Stimulated activated CD8-positive, alpha-beta memory T cell treated with anti-CD3 and anti-CD28 coated beads, Interleukin-4, amount 100 ng/mL, for 48 hours (primary cell): Measurements from ENCODE around the gene ZNF750.

Experiments
- DNase-seq: peaks from one replicate; pipeline ENCODE4 v3.0.0-alpha.2; 2020

Gene ZNF750

DNA sequence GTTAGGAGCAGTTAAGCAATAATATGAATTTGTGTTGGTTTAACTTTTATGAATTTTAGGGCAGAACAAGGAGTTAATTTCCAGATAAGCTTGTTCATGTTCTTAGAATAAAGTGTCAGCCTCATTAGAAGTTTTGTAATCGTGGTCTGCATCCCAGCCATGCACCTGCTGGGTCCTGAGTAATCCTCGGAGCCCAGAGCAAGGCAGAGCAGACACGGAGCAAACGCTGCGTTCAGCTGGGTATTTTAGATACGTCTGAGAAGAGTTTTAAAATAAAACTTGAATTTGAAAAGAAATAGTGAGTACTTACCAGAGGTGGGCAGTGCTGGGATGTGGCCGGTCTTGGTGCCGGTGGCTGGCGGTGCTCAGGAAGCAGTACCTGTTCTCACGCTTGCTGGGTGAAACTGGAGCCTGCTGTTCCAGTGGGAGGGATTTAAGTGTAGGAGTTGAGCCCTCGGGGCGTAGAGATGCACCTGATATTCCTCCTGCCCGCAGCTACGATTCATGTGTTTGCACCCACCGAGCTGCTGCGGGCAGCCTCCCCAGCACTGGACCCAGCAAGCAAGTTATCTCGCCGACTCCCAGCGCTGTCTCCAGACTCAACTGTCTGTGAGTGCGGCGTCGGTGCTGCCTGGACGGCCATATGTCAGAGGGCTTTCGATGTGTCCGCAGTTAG lies at the start of gene ZNF750:
ZNF750 (minus strand) TSS at position 406 of the 676 bp plus-strand sequence. CDS start 7,568 bp downstream, outside the sequence.
- DNase-seq, result no peak

DNA sequence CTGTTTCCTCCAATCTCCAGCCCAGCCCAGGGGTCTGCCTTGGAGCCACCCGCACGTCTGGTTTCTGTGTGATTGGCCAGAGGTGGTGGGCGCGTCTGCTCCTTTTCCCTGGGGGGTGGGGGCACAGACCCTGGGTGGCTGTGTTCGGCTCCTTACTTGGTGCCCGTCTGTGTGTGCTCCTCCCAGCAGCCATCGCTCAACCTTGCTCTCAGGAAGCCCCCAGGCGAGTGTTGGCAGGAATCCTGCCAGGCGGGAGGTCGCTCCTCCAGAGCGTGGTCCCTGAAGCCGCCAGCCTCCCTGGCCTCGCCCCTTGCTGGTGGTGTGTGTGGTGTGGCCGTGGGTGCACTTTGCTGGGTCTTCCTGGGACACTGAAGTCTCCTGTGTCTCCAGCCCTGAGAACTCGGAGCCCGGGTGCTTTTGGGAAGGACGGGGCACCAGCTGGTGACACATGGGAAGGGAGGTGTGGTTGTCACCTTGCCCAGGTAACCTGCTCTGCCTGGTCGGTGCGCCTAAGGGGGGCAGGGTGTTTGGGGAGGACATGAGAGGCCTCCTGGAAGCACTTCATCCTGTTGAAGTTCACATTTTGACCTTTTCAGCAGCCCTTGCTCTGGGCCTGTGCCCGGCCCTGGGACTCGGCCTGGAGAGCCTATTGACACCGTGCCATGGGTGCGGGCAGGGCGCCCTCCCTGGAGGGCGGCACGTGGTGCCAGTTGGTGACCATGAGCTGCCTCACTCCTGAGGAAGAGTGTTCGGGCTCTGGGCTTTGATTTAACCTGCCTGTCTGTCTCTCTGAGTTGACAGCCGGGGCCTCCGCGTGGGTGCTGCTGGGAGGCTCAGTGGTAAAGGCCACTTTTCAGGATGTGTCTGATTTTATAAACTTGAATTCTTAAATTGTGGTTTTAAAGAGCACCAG lies 49.0 kb upstream of the ZNF750 start:
- no peak for DNase-seq

DNA sequence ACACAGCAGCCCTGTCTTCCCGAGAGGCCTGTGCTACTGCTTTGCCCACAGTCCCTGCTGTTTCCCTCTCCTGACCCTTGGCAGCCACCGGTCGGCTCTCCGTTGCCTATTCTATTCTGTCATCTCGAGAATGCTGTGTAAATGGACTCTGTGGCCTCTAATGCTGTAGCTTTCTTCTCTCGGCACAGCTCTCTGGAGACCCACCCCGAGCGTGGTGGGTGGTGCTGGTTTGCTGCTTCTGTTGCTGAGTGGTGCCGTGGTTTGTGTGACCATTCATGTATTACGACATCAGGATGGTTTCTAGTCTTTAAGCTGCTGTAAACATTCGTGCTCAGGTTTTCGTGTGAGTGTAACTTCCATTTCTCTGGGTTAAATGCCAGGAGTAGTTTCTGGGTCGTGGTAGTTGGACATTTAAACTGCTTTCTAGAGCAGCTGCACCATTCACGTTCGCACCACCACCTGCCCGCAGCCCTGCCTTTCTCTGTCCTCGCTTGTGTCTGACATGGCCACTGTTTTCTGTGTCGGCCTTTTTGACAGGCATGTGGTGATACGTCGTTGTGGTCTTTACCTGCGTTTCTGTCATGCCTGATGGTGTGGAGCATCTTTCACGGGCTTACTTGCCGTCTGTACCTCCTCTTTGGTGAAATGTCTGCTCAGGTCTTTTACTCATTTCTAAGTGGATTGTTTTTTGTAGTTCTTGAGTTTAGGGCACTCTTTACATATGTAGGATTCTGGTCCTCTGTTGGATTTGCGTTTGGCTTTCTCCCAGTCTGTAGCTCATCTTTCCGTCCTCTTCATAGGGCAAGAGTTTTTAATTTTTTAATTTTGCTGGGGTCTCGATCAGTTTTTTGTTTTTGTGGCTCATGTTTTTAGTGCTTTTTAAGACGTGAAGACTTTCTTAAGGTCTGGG lies 47.7 kb upstream of the ZNF750 start:
- no peak for DNase-seq

DNA sequence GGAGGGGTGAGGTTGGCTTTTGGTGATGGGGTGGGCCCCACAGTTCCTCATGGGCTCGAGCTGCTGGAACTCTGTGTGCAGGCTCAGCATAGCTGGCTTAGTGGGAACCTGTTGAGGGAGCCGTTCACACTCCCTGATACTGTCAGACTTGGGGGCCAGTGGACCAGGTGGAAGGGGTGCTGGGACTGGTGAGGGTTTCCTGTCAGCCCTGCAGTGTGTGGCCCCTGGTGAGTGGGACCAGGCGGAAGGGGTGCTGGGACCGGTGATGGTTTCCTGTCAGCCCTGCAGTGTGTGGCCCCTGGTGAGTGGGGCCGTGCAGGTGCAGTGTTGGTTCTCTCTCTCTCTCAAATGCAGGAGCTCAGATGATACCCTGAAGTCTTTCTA lies 45.1 kb upstream of the ZNF750 start:
- DNase-seq, result peak; percentile 56

DNA sequence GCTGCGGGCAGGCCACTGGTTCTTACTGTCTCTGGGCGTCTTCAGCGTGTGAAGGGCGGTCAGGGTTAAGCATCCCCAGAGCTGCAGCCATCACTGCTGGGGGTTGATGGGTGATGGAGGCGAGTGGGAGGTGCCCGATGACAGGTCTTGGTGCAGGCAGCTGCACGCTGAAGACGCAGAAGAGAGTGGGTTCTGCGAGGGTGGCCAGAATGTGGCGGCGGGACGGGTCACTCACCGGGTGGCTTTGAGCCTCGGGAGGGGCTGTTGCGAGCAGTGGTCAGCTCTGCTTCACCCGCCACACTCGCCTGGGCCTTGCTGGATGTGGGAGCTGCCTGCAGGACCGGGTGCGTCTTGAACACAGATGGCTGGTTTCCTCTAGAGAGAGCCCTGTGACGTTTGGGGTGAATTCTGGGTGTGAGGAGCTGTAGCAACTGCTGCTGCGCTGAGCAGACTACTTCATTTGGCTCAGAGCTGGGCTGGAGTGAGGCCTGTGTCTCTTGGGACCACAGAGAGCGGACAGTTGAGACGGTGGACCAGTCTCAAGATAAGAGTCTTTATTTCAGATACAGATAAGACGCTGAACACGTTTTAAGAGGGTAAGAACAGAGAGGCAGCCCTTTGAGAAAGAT lies 44.6 kb upstream of the ZNF750 start:
- DNase-seq, result no peak

DNA sequence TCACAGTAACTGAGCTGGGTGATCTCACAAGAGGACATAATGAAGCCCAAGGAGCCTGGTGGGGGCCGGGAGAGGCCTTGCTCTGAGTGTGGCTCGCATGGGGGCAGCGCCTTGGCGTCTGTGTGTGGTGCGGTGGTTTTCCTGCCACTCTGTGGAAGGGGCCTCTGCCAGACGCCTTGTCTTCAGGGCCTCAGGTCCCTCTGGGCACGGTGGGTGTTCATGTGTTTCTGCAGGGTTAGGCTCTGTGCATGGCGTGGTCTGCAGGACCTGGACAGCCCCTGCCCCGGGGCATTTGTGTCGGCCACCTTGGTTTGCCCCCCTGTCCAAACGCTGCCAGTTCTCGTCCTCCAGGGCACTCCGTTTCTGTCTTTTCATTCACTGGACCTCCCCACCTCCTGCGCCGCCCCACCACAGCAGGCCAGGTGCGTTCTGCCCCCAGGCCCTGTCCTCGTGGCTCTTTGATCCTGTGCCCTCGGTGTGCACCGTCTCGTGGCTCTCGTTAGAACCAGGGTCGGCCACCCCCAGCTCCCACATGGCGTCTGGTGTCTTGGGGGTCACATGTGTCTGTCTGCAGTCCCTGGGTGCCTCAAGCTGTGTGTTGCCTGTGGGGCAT lies 43.7 kb upstream of the ZNF750 start:
- DNase-seq, result peak; percentile 37

DNA sequence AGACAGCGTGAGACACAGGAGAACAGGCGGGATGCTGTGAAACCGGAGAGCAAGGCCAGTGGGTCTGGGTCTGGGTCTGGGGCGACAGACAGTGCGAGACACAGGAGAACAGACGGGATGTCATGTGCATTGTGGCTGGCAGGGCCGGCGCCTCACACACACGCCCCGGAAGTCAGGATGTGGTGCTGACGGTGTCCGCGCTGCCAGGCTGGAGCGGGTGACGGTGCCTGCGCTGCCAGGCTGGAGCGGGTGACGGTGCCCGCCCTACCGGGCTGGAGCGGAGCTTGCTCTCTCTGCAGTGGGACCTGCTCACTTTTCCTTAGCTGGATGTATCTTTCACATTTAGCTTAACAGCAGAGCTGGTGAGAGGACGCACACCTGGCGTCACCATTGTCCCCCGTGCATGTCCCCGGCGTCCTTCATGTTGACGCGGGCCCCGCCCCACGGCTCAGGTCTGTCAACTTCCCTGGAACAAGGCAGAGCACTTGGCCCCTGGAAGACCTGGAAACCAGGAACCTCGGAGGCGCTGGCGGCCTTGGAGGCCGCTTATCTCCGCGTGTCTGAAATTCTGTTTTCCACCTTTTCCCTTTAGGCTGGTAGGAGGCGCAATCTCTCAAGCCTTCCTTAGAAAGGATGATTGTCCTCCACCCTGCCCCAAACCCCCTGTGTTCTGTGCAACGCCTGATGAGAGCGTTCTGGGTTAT lies 43.0 kb upstream of the ZNF750 start:
- DNase-seq, result peak; percentile 77

DNA sequence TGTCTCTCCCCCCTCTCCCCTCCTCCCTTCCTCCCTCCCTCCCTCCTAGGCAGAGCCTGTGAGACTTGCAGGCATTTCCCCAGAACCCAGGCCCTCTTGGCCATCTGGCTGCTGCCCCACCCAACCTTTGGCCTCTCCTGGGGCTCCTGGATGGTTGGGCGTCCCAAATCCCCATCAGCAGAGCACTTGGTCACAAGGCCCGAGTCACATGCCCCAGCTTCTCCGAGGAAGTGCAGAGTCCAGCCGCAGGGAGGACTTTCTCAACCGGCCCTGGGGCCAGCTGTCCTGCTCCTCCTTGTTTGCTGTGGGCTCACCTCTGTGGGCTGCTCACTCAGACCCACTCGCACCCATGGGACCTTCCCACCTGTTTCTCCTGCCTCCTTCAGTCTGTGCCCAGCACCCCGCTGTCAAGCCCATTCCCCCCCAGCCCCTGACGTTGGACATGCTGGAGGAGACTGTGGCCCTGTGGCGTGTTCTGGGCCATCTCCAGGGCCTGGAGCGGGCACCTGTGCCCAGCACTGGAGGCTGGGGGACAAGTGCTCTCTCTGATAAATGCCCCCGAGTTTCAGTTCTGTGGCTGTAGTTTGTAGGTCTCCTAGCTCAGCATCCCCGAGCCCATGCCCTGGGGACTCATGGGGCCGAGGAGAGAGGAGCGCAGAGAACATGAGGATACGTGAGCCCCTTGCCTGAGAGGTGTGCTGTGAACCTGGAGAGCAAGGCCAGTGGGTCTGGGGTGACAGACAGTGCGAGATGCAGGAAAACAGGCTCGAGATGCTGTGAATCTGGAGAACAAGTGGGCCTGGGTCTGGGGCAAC lies 42.3 kb upstream of the ZNF750 start:
- DNase-seq, result no peak

DNA sequence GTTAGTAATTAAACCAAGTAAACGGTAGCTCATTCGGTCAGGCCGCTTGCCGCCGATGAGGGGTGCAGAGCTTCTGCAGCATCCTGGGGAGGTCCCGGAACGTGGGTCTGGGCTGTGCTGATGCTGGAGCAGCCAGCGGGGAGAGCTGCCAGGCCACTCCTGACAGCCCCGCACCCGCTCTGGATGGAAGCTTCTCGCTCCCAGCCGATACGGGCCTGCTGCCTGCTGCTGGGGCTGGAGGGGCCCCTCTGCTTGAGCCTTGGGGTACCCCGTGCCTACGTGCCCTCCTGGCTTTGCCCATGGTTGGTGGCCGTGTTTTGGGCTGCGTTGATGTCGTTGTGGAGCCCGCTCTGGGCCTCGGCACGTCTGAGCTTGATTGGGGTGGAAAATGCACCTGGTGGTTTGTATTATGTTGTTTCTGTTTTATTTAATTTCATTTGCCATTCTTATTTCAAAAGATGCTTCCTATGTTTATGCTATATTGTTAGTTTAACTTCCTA lies 41.6 kb upstream of the ZNF750 start:
- DNase-seq, result no peak

DNA sequence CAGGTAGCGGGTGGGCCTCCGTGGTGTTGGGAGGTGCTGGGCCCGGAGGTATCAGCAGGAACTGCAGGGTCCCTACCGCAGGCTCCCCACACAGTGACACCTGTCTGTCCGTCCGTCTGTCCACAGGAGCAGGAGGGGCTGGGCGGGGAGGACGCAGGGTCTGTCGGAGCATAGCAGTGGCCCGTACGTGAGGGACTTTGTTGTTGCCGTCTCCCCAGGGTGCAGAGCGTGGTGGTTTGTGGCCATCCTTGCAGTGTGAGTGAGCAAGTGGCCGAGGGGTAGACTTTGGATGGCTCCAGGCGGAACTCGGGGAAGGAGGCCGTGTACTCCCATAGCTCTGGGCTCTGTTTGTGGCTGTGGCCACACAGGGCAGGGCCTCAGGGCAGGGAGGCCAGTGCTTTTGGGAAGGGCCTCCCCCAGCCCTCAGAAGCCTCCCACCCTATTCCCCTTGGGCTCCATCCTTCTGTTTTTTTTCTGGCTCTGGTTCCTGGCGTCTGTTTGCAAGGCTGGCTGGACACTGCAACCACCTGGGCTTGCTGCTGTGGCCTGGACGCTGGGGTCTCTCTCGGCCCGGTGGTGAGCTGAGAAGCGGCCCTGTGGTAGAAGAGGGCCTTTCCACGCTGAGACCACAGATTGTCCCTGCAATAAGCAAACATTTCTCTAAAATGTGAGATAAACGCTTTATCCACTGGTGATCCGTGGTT lies 41.0 kb upstream of the ZNF750 start:
- no peak for DNase-seq

DNA sequence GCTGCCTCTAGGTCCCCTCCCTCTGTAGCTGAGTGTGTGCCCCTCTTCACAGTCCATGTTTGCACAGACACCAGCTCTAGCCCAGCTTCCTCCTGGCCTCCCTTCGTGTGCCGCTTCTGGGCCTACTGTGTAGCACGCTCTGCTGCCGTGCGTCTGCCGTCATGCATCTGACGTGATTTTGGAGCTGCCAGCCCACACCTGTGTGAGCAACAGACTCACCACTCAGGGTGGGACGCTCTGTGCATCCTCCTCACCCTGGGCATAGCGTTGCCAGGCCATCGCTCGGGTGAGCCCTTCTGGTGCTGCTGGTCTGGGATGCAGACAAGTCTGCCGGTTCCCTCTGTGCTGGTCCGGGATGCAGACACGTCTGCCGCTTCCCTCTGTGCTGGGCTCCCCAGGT lies 39.4 kb upstream of the ZNF750 start:
- DNase-seq, result no peak

DNA sequence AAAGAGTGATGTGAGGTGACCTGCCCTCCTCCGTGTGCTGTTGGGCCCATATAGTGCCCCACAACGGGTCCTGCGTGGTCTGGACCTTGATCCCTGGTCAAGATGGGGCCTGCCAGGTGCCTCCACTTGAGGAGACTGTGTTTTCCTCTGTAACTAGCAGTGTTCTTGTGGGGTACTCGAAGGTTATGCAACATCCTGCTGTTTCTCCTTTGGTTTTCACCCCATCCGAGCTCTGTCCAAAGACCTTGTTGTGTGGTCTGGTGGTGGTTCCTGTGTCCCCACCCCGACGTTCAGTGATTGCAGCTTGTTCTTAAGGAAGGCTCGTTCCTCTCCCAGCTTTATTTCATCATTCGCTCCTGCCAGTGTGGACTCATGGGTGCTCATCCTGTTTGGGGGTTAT lies 38.7 kb upstream of the ZNF750 start:
- no peak for DNase-seq

DNA sequence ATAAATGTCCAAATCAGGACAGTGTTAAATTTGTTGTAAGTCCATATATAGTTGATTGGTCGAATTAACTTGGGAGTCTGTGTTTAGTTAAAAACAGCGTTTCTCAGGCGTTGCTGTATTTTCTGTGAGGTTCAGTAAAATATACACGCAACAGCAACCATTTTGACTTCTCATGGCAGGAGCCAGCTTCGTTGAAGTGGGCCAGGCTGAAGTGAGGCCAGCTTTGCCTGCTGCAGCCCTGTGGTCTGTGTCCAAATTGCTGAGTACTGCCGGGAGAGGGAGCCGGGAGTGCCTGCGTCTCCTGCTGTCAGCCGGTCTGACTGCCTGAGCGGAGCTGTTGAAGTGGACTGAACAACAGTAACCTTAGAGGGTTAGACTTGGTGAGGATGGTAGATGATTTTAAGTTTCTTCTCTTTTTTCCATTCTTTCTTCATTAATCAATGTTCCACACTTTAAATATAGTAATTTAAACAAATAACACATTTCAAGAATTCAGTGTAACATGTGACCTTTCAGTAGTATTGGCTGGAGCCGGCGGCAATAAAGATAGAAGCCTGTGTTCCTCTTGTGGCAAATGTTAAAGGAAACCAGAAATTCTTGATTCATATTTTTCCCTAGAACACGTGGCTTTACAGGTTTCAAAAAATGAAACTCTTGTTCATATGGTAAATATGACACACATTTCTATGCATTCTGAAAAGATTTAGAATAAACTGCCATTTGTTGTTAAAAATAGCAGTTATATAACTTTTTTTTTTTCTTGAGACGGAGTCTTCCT lies 37.0 kb upstream of the ZNF750 start:
- no peak for DNase-seq

DNA sequence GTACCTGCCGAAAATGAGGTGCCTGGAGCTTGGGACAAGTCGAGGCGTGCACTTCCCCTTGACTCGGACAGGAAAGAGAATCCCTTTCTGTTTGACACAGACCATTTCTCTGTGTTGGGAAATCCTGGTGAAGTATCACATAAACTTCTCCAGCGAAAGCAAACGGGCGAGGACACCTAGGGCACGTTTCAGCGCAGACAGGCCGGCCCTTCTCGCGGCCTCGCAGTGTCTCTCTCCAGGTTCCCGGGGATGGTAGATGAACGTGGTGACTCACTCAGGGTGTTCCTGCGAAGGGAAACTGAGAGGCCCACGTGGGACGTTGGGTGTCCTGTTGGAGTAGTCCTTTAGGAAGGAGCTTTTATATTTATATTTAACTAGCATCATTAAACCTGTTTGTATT lies 36.3 kb upstream of the ZNF750 start:
- DNase-seq, result no peak

DNA sequence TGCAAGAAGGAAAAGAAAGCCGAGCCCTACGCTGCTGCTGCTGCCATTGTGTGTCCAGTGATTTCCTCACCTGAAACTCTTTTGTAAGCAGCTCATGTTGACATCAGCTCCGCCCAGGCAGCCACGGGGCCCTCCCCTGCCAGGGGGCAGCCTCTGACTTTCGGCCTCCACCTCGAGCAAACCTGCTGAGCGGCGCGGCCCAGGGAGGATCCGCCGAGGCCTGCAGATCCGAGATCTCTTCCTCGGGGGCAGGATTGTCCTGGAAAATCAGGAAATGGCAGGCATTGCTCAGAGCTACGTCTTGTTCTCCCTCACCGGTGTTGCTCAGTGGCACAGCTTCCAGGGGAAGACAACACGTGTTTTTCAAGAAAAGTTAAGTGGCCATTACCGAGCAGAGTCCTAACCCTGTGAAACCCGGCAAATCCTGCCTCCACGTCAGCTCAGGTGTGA lies 35.6 kb upstream of the ZNF750 start:
- no peak for DNase-seq

DNA sequence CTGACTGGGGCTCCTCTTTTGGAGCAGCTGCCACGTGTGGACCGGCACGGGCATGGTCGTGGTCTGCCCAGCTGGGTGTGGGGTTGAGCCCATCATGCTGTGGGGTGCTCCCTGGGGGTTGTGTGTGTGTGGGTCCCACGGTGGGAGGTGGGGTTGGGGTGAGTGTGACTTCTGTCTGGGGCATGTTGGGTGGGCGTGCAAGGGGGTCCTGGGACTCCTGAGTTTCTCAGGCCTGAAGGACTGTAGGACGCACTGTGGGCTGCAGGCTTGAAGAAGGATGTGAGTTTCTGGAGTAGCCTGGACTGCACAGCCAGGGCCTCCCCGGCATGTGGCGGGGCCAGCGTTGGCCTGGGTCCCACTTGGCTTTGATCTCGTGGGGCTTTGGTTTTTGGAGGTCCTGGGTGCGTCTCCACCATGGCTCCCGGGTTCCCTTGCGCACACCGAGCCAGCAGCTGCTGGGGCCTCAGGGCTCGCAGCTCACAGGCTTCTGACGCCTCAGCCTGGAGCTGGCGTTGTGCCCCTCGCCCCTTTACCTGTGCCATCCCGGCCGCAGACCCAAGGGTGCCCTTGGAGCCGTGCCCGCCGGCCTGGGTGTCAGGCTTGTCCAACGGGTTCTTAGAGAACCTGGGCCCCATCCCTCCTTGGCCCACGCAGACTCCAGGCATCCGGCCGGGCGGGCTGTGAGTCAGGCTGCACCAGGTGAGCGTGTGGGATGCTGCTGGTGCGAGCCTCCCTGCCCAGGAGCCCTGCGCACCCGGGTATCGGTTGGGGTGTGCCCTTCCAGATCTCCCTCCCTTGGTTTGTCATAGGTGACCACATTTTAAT lies 34.4 kb upstream of the ZNF750 start:
- DNase-seq, result no peak

DNA sequence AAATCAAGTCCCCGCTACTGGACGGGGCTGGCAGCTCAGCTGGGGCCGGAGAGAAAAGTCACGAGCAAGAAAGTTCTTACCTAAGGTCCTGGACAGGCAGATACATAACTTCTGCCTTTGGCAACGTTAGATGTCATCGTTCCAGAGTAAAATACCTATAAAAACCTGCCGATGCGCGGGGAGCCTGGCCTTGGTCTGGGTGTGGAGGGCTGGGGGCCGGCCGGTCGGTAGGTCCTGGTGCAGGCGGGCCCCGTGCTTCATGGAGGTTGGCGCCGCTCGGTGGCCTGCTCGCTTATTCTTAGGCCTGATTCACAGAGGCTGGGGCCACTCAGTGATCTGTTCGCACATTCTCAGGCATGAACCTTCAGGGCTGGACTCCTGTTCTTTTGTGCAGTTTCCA lies 33.7 kb upstream of the ZNF750 start:
- no peak for DNase-seq
